ENCODE results near the gene EDAR. TPM values are rescaled to one million over a fixed set of nuclear protein-coding genes. Genes with fewer than 3 reads are reported as not detected.
A peak's percentile ranks its signal among the peaks of the same experiment; 100 is the strongest.

Gene EDAR
- polyA plus RNA-seq, 1 donor (not counting 4 experiments of a cell fraction or from before 2014, with no cell fraction given): 0.21 TPM

GRCh38 chr2:108927936-108928659, 60.9 kb downstream of the EDAR start:
- peak; percentile 79 for FAIRE-seq
- H3K36me3 ChIP-seq (ENCODE audit: control insufficient read depth in 2 of 2, extremely low read depth in 1 of 2, insufficient read depth in 2 of 2, low read length in 2 of 2): no peaks in the 10 kb centered on the region
- DNase-seq (ENCODE audit: low read depth, low spot score): no peak
- dilution Hi-C loops (cut with MboI; ENCODE audit: extremely low pct_ligation_motif_present, low sequenced_read_pairs): no loop called here
- no peak overlapping the region for H2AFZ ChIP-seq (ENCODE audit: control insufficient read depth, low read length)
- H3K4me3 ChIP-seq (ENCODE audit: control insufficient read depth in 2 of 3, extremely low read depth in 1 of 3, insufficient read depth in 2 of 3, low read depth in 1 of 3, low read length in 3 of 3): no peak overlapping the region
- peaks cover 25% of the 10 kb centered on the region for H3K27me3 ChIP-seq (ENCODE audit: control insufficient read depth, extremely low read depth, insufficient read depth, low read length)
- H3K4me1 ChIP-seq (ENCODE audit: control insufficient read depth, extremely low read depth, insufficient read depth, low read length): peaks cover 11% of the 10 kb centered on the region
- H3K9me3 ChIP-seq (ENCODE audit: control insufficient read depth, low read depth, low read length): no peaks in the 10 kb centered on the region
- TF ChIP-seq CTCF (optimal IDR thresholded peaks at IDR 0.05 in 1 of 3, IDR thresholded peaks at IDR 0.05 in 1 of 3, conservative IDR thresholded peaks at IDR 0.05 in 1 of 3; ENCODE audit: extremely low read depth in 1 of 3, insufficient read depth in 2 of 3, low read length in 3 of 3): peak in 2 of 3 experiments; percentile 74 to 94
- no peak for TF ChIP-seq EZH2 (IDR thresholded peaks at IDR 0.05; ENCODE audit: low read length)
- H3K27ac ChIP-seq (ENCODE audit: control insufficient read depth, insufficient read depth, low read length): no peak overlapping the region
- H3K79me2 ChIP-seq (ENCODE audit: control insufficient read depth, insufficient read depth, low read length): no peaks in the 10 kb centered on the region
- peaks cover 7% of the 10 kb centered on the region for H4K20me1 ChIP-seq (ENCODE audit: control insufficient read depth, extremely low read depth, insufficient read depth, low read length)
- no peak overlapping the region for H3K4me2 ChIP-seq (ENCODE audit: control insufficient read depth, extremely low read depth, insufficient read depth, low read depth, low read length)
- no peak overlapping the region for H3K9ac ChIP-seq (ENCODE audit: control insufficient read depth, extremely low read depth, insufficient read depth, low read length)
- no peaks in the 10 kb centered on the region for H3K9me1 ChIP-seq (ENCODE audit: control insufficient read depth, extremely low read depth, insufficient read depth, low read length)

GRCh38 chr2:108927405-108927804, 61.6 kb downstream of the EDAR start:
- TF ChIP-seq CTCF (optimal IDR thresholded peaks at IDR 0.05 in 1 of 3, IDR thresholded peaks at IDR 0.05 in 1 of 3, conservative IDR thresholded peaks at IDR 0.05 in 1 of 3; ENCODE audit: extremely low read depth in 1 of 3, insufficient read depth in 2 of 3, low read length in 3 of 3) (no peak), EZH2 (IDR thresholded peaks at IDR 0.05; ENCODE audit: low read length) (no peak)
- peaks cover 25% of the 10 kb centered on the region for H3K27me3 ChIP-seq (ENCODE audit: control insufficient read depth, extremely low read depth, insufficient read depth, low read length)
- no peaks in the 10 kb centered on the region for H3K79me2 ChIP-seq (ENCODE audit: control insufficient read depth, insufficient read depth, low read length)
- no peak overlapping the region for H3K27ac ChIP-seq (ENCODE audit: control insufficient read depth, insufficient read depth, low read length)
- H3K4me2 ChIP-seq (ENCODE audit: control insufficient read depth, extremely low read depth, insufficient read depth, low read depth, low read length): no peak overlapping the region
- no peak overlapping the region for H3K4me3 ChIP-seq (ENCODE audit: control insufficient read depth in 2 of 3, extremely low read depth in 1 of 3, insufficient read depth in 2 of 3, low read depth in 1 of 3, low read length in 3 of 3)
- H4K20me1 ChIP-seq (ENCODE audit: control insufficient read depth, extremely low read depth, insufficient read depth, low read length): peaks cover 12% of the 10 kb centered on the region
- no peak for DNase-seq (ENCODE audit: low read depth, low spot score)
- H3K36me3 ChIP-seq (ENCODE audit: control insufficient read depth in 2 of 2, extremely low read depth in 1 of 2, insufficient read depth in 2 of 2, low read length in 2 of 2): no peaks in the 10 kb centered on the region
- no peak overlapping the region for H2AFZ ChIP-seq (ENCODE audit: control insufficient read depth, low read length)
- no peaks in the 10 kb centered on the region for H3K9me3 ChIP-seq (ENCODE audit: control insufficient read depth, low read depth, low read length)
- H3K9ac ChIP-seq (ENCODE audit: control insufficient read depth, extremely low read depth, insufficient read depth, low read length): no peak overlapping the region
- H3K4me1 ChIP-seq (ENCODE audit: control insufficient read depth, extremely low read depth, insufficient read depth, low read length): peaks cover 17% of the 10 kb centered on the region
- H3K9me1 ChIP-seq (ENCODE audit: control insufficient read depth, extremely low read depth, insufficient read depth, low read length): no peaks in the 10 kb centered on the region
- no peak for FAIRE-seq
- dilution Hi-C loops (cut with MboI; ENCODE audit: extremely low pct_ligation_motif_present, low sequenced_read_pairs): no loop called here
